ENCODE measurements around the gene RPL36. TPM values are rescaled to one million over a fixed set of nuclear protein-coding genes. Genes with fewer than 3 reads are reported as not detected.

The RPL36 gene
- total RNA-seq, 1 donor from 2014 or later, result 564 TPM

DNA sequence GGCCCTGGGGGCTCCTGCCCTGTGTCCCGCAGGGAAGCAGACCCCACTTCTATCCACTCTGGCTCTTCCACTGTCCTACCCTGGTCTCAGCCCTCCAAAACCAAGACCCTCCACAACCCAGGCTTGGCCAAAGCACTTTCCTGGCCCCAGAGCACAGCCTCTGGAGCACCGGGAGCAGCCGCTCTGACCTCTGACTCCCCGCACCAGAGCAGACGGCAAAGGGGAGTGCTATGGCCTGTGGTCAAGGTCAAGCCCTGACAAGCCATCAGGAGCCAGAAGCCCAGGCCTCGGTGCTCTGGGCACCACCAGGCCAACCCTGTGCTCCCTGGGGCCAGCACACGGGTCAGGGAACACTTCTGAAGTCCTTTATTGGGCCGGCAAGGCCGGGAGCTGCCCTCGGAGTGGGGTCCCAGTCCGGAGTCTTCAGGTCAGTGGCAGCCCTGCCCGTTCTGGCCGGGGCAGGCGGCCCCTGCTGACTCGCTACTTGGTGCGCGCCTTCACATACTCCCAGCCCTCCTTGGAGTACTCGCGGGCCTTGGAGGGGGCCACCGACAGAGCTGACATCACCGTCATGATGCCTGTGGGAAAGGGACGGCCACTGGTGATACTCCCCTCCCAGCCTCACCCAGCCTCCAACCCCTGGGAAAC lies 11.9 kb upstream of the RPL36 start:
- no peaks in the 10 kb centered on the region for H3K9me3 ChIP-seq
- DNase-seq (no peak), ATAC-seq (no peak)
- H3K36me3 ChIP-seq, result no peaks in the 10 kb centered on the region
- H3K27ac ChIP-seq, result no peak overlapping the region
- H3K27me3 ChIP-seq, result no peaks in the 10 kb centered on the region
- H3K4me1 ChIP-seq, result peaks cover 12% of the 10 kb centered on the region
- H3K4me3 ChIP-seq, result no peak overlapping the region
- TF ChIP-seq, protein P1, sequence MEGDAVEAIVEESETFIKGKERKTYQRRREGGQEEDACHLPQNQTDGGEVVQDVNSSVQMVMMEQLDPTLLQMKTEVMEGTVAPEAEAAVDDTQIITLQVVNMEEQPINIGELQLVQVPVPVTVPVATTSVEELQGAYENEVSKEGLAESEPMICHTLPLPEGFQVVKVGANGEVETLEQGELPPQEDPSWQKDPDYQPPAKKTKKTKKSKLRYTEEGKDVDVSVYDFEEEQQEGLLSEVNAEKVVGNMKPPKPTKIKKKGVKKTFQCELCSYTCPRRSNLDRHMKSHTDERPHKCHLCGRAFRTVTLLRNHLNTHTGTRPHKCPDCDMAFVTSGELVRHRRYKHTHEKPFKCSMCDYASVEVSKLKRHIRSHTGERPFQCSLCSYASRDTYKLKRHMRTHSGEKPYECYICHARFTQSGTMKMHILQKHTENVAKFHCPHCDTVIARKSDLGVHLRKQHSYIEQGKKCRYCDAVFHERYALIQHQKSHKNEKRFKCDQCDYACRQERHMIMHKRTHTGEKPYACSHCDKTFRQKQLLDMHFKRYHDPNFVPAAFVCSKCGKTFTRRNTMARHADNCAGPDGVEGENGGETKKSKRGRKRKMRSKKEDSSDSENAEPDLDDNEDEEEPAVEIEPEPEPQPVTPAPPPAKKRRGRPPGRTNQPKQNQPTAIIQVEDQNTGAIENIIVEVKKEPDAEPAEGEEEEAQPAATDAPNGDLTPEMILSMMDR (IDR thresholded peaks at IDR 0.05), result no peak
- intact Hi-C loops (cut with DNase I), result no loop called here

DNA sequence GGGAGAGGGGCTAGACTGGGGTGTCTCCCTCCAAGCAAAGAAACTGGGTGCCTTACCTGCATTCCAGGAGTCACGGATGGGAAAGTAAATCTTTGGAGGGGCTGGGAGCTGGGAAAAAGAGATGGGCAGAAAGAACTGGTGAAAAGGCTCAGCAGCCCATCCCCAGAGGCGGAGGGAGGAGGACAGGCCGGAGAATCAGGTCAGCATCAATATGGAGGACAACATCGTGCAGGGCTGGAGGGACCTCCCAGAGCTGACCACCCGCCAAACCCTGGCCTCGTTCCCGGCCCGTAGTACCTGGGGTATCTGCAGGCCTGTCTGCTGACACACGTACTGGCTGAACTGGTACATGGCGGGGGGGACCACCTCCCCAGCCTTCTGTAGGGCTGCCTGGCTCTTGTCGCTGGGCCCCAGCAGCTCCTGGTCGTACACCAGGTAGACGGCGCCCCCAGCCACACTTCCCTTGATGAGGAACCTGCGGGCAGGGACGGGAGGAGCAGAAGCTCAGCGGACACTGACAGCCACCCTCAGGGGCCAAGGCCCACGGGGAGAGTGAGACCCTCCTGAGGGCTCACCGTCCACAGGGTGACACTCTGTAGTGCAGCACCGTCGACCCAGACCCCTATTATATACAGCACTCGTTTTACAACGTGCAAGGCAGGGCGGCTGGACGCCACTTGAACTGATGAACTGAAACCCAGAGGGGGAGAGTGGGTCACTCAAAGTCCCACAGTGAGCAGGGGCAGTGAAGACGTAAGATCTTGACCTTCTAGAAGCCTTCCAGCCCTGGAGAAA lies 10.6 kb upstream of the RPL36 start:
- Histone ChIP-seq H3K4me1 (peaks cover 12% of the 10 kb centered on the region), H3K36me3 (no peaks in the 10 kb centered on the region), H3K27me3 (no peaks in the 10 kb centered on the region), H3K4me3 (peak overlapping the region; percentile 95), H3K9me3 (no peaks in the 10 kb centered on the region), H3K27ac (peak overlapping the region; percentile 96)
- TF ChIP-seq, protein P1 (IDR thresholded peaks at IDR 0.05), result no peak
- intact Hi-C loops (cut with DNase I), result no loop called here
- no peak for ATAC-seq
- no peak for DNase-seq

DNA sequence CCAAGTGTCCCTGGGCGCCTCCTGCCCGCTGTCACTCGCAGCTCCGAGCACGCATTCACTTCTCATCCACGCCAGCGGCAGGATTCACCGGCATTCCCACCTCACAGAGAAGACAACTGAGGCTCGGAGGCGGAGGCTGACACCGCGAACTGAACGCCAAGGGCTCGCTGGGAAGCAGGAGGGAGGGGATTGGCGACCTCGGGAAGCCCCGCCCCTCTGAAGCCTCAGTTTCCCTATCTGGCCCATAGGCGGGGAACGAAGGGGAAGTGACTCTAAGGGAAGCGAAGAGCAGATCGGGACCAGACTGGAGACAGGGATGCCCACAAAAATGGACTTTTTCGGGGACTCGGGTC lies 10.0 kb upstream of the RPL36 start:
- no peaks in the 10 kb centered on the region for H3K27me3 ChIP-seq
- H3K4me3 ChIP-seq, result peak overlapping the region; percentile 95
- peak overlapping the region; percentile 96 for H3K27ac ChIP-seq
- no peaks in the 10 kb centered on the region for H3K36me3 ChIP-seq
- H3K4me1 ChIP-seq, result peaks cover 12% of the 10 kb centered on the region
- intact Hi-C loops (cut with DNase I), result no loop called here
- ATAC-seq, result peak; percentile 0
- TF ChIP-seq, protein P1 (IDR thresholded peaks at IDR 0.05), result no peak
- H3K9me3 ChIP-seq, result no peaks in the 10 kb centered on the region
- peak; percentile 78 for DNase-seq

DNA sequence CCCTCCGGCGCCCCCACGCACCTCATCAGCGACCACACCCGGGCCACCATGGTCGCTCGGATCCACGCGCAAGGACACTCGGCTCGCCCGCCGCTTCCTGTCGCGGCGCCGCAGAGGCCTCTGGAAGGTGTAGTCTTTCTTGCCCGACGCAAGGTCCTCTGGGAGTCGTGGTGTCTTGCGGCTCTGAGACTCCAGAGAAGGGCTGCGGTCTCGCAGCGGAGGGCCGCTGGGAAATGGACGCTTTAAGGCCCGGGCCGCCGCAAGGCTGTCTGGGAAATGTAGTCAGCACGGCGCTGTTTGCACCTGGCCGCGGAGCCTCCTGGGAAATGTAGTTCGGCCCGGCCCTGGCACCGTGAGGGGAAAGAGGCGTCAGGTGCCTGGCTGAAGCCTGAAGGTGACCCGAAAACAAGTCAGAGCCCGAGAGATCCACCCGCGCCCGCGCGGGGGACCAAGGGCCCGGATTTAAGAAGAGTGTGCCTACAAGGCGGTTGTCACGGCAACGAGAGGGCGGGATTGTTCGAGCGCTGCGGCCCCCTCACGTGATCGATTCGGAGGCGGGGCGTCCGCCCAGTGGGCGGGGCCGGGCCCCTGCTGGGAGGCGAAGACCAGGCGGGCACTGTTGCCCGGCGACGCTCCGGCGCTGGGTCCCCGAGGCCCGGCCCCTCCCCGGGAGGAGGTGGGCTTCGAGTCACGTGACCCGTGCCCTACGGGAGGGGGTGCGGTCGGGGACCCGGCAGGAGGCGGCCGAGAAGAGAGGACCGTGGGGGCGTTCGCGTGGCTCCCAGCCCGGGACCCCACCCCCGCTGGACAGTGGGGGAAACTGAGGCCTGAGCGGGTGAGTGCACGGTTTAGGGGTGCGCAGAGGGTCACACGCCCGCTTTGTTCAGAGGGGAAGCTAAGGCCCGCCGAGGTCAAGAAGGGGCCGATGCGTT lies 9.4 kb upstream of the RPL36 start, which contains the start of the genes HSD11B1L and MICOS13:
Gene HSD11B1L, plus strand, starts transcription at position 591 of the 932 bp plus-strand sequence. CDS start 3,806 bp downstream, outside the sequence.
Gene MICOS13, minus strand, starts transcription at position 80 of the 932 bp plus-strand sequence. Its CDS starts 30 bp downstream, at position 50.
- Histone ChIP-seq H3K4me1 (peaks cover 12% of the 10 kb centered on the region), H3K9me3 (no peaks in the 10 kb centered on the region), H3K36me3 (no peaks in the 10 kb centered on the region), H3K4me3 (peak within 1 kb of the TSS; percentile 95), H3K27ac (peak within 1 kb of the TSS; percentile 96), H3K27me3 (no peaks in the 10 kb centered on the region)
- intact Hi-C loops (cut with DNase I), result no loop called here
- TF ChIP-seq, protein P1 (IDR thresholded peaks at IDR 0.05), result no peak
- DNase-seq (peak; percentile 99), ATAC-seq (peak; percentile 95)

DNA sequence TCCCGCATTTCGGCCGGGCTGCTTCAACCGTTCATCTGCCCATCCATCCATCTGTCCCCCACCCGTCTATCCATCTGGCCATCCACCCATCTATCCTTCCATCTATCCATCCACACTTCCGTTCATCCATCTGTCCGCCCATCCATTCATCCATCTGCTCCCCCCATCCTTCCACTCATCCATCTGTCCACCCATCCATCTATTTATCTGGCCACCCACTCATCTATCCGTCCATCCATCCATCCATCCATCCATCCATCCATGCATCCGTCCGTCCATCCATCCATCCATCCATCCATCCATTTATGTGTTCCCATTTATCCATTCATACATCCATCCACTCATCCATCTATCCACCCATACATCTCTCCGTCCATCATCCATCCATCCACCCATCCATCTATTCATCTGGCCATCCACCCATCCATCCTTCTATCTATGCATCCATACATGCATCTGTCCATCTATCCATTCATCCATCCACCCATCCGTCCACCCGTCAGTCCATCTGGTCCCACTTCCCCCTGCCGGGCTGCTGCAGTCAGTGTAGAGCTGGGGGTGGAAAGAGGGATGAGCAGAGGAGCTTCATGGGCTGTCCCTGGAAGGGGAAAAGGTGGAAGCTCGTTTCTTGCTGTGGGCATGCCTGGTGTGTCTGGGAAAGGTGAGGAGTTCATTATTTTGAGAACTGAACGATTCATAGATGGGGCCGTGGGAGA lies 8.5 kb upstream of the RPL36 start:
- Histone ChIP-seq H3K4me3 (peak overlapping the region; percentile 95), H3K4me1 (peaks cover 12% of the 10 kb centered on the region), H3K27me3 (no peaks in the 10 kb centered on the region), H3K36me3 (no peaks in the 10 kb centered on the region), H3K9me3 (no peaks in the 10 kb centered on the region), H3K27ac (peak overlapping the region; percentile 96)
- ATAC-seq (no peak), DNase-seq (no peak)
- TF ChIP-seq, protein P1 (IDR thresholded peaks at IDR 0.05), result no peak
- intact Hi-C loops (cut with DNase I), result no loop called here

Measured in upper lobe of right lung (tissue), 1 donor.